Testis (tissue), 2 donors: ENCODE data around the gene MYOC.

Experiments used
- CTCF ChIP-seq, 3 experiments: fragments of 450-650 bp in 2 of 3; fragments of 200-600 bp in 1 of 3; sonication (generic) in 1 of 3; IDR thresholded peaks; one replicate each; pipeline ENCODE4 v1.5.1; 2016 to 2019; ENCODE audit warnings: antibody characterized with exemption in 3 of 3, mild to moderate bottlenecking in 2 of 3, moderate library complexity in 1 of 3
- POLR2A ChIP-seq: fragments of 450-650 bp; IDR thresholded peaks from one replicate; pipeline ENCODE4 v1.6.1; 2017; ENCODE audit warnings: antibody characterized with exemption, mild to moderate bottlenecking, moderate library complexity

- TF ChIP-seq CTCF (IDR thresholded peaks at IDR 0.05), result no peak
- TF ChIP-seq POLR2A, result no peak
Observed at GRCh38 chr1:171636141-171636540, 16.3 kb downstream of the MYOC start.
